Femur (tissue), 1 donor: ENCODE measurements around the gene NCOA1.

ENCODE experiments used
- DNase-seq: peaks from one replicate; pipeline ENCODE4 v3.0.0-alpha.2; 2017

The NCOA1 gene

GRCh38 chr2:24710806-24711205, 219.8 kb downstream of the NCOA1 start:
- no peak for DNase-seq

GRCh38 chr2:24711865-24712264, 220.8 kb downstream of the NCOA1 start:
- DNase-seq, result no peak

- DNase-seq, result peak; percentile 51
Observed at GRCh38 chr2:24712296-24712695, 221.2 kb downstream of the NCOA1 start.

GRCh38 chr2:24717263-24717951, 226.4 kb downstream of the NCOA1 start:
- no peak for DNase-seq

GRCh38 chr2:24720310-24720709, 229.3 kb downstream of the NCOA1 start:
- no peak for DNase-seq

GRCh38 chr2:24721470-24721869, 230.4 kb downstream of the NCOA1 start:
- peak; percentile 86 for DNase-seq

GRCh38 chr2:24722141-24722790, 231.2 kb downstream of the NCOA1 start:
- DNase-seq, result no peak

GRCh38 chr2:24723191-24723590, 232.1 kb downstream of the NCOA1 start:
- DNase-seq, result no peak

GRCh38 chr2:24723665-24724064, 232.6 kb downstream of the NCOA1 start:
- no peak for DNase-seq

GRCh38 chr2:24724111-24724775, 233.2 kb downstream of the NCOA1 start:
- no peak for DNase-seq

- DNase-seq, result no peak
Observed at GRCh38 chr2:24725956-24726355, 234.9 kb downstream of the NCOA1 start.

- no peak for DNase-seq
Observed at GRCh38 chr2:24730481-24730880, 239.4 kb downstream of the NCOA1 start.

- DNase-seq, result no peak
Observed at GRCh38 chr2:24731040-24731439, 240.0 kb downstream of the NCOA1 start.

GRCh38 chr2:24731923-24732322, 240.9 kb downstream of the NCOA1 start:
- DNase-seq, result no peak

- DNase-seq, result no peak
Observed at GRCh38 chr2:24734741-24735140, 243.7 kb downstream of the NCOA1 start.

- DNase-seq, result no peak
Observed at GRCh38 chr2:24739354-24740025, 248.4 kb downstream of the NCOA1 start.

GRCh38 chr2:24740142-24740541, 249.1 kb downstream of the NCOA1 start:
- no peak for DNase-seq

- no peak for DNase-seq
Observed at GRCh38 chr2:24742730-24743129, 251.7 kb downstream of the NCOA1 start.

- no peak for DNase-seq
Observed at GRCh38 chr2:24743924-24744323, 252.9 kb downstream of the NCOA1 start.

- DNase-seq, result no peak
Observed at GRCh38 chr2:24744356-24744755, 253.3 kb downstream of the NCOA1 start.

GRCh38 chr2:24745825-24746224, 254.8 kb downstream of the NCOA1 start:
- no peak for DNase-seq

GRCh38 chr2:24747299-24747698, 256.2 kb downstream of the NCOA1 start:
- DNase-seq, result no peak

- no peak for DNase-seq
Observed at GRCh38 chr2:24749069-24749691, 258.1 kb downstream of the NCOA1 start.
